MM.1S (cell line): Measurements from ENCODE around the gene TRIP4.

Experiments
- DNase-seq: peaks from one replicate; pipeline ENCODE4 v3.0.0-alpha.2; 2015
- H2AFZ ChIP-seq: fragments of 300-600 bp; sonication (generic); 2 replicates; pipeline ENCODE4 v1.6.0; 2016; ENCODE audit warnings: antibody characterized with exemption, low read length
- H3F3A ChIP-seq: fragments of 300-600 bp; sonication (generic); 2 replicates; pipeline ENCODE4 v1.6.1; 2016; ENCODE audit warnings: mild to moderate bottlenecking, antibody characterized with exemption, low read length, moderate library complexity, mixed read lengths; ENCODE audit not compliant: insufficient read depth
- H3K27ac ChIP-seq: fragments of 300-600 bp; sonication (generic); 2 replicates; pipeline ENCODE4 v1.5.1; 2016; ENCODE audit warnings: mild to moderate bottlenecking, low read length
- H3K27me3 ChIP-seq: fragments of 300-600 bp; sonication (generic); replicated peaks from 2 replicates; pipeline ENCODE4 v1.6.0; 2016; ENCODE audit warnings: low read length; ENCODE audit not compliant: insufficient read depth
- H3K36me3 ChIP-seq: fragments of 300-600 bp; sonication (generic); replicated peaks from 2 replicates; pipeline ENCODE4 v1.6.1; 2016; ENCODE audit warnings: mild to moderate bottlenecking, low read length, mixed read lengths; ENCODE audit not compliant: insufficient read depth
- H3K4me1 ChIP-seq: fragments of 300-600 bp; sonication (generic); 2 replicates; pipeline ENCODE4 v1.6.1; 2016; ENCODE audit warnings: low read length, mixed read lengths
- H3K4me2 ChIP-seq: fragments of 300-600 bp; sonication (generic); 2 replicates; pipeline ENCODE4 v1.6.0; 2016; ENCODE audit warnings: low read depth, low read length
- H3K4me3 ChIP-seq: fragments of 300-600 bp; sonication (generic); 2 replicates; pipeline ENCODE4 v1.5.1; 2016; ENCODE audit warnings: low read length, mixed read lengths
- H3K79me2 ChIP-seq: fragments of 300-600 bp; sonication (generic); 2 replicates; pipeline ENCODE4 v1.6.1; 2016; ENCODE audit warnings: mixed run types, low read length, mixed read lengths
- H3K9ac ChIP-seq: fragments of 300-600 bp; sonication (generic); 2 replicates; pipeline ENCODE4 v1.6.1; 2016; ENCODE audit warnings: low read length, mixed read lengths
- H3K9me2 ChIP-seq: fragments of 300-600 bp; sonication (generic); replicated peaks from 2 replicates; pipeline ENCODE4 v1.6.1; 2016; ENCODE audit warnings: mild to moderate bottlenecking, low read length, mixed read lengths; ENCODE audit not compliant: insufficient read depth
- H3K9me3 ChIP-seq: fragments of 300-600 bp; sonication (generic); replicated peaks from 2 replicates; pipeline ENCODE4 v1.6.1; 2016; ENCODE audit warnings: mild to moderate bottlenecking, low read length, mixed read lengths; ENCODE audit not compliant: insufficient read depth
- H4K20me1 ChIP-seq: fragments of 300-600 bp; sonication (generic); 2 replicates; pipeline ENCODE4 v1.6.1; 2016; ENCODE audit warnings: mild to moderate bottlenecking, low read length, moderate library complexity, mixed read lengths; ENCODE audit not compliant: insufficient read depth
- CTCF ChIP-seq: fragments of 300-600 bp; sonication (generic); IDR thresholded peaks from 2 replicates; pipeline ENCODE4 v1.5.1; 2016; ENCODE audit warnings: antibody characterized with exemption, low read length, mixed read lengths
- EZH2 ChIP-seq: fragments of 300-600 bp; sonication (generic); optimal IDR thresholded peaks from 2 replicates; pipeline ENCODE3; 2017; ENCODE audit warnings: low read depth, mild to moderate bottlenecking, antibody characterized with exemption, low read length, mixed read lengths
- EZH2phosphoT487 ChIP-seq: fragments of 300-600 bp; sonication (generic); IDR thresholded peaks from 2 replicates; pipeline ENCODE4 v1.6.1; 2018; ENCODE audit warnings: antibody characterized with exemption, low read length

TRIP4 gene

GRCh38 chr15:64480891-64481290 is 93.3 kb downstream of the TRIP4 start:
- Histone ChIP-seq H3K4me3 (no peak overlapping the region), H3K9me2 (no peaks in the 10 kb centered on the region), H3K27me3 (no peaks in the 10 kb centered on the region), H3F3A (no peaks in the 10 kb centered on the region), H3K36me3 (no peaks in the 10 kb centered on the region), H3K4me2 (no peak overlapping the region), H2AFZ (no peak overlapping the region), H3K9me3 (no peaks in the 10 kb centered on the region), H3K27ac (no peak overlapping the region), H3K4me1 (no peaks in the 10 kb centered on the region), H4K20me1 (no peaks in the 10 kb centered on the region), H3K79me2 (peaks cover 2% of the 10 kb centered on the region; the same call in 1 of the 2 replicates), H3K9ac (no peak overlapping the region)
- TF ChIP-seq EZH2 (no peak), EZH2phosphoT487 (no peak), CTCF (no peak)
- DNase-seq, result no peak

- TF ChIP-seq EZH2, result no peak
- no peak for TF ChIP-seq CTCF
- no peak for TF ChIP-seq EZH2phosphoT487
- no peak for DNase-seq
- H3K9me2 ChIP-seq, result no peaks in the 10 kb centered on the region
- H3K9me3 ChIP-seq, result no peaks in the 10 kb centered on the region
- H3F3A ChIP-seq, result no peaks in the 10 kb centered on the region
- H3K27ac ChIP-seq, result no peak overlapping the region
- H3K4me2 ChIP-seq, result no peak overlapping the region
- no peaks in the 10 kb centered on the region for H4K20me1 ChIP-seq
- H3K4me1 ChIP-seq, result no peaks in the 10 kb centered on the region
- H3K9ac ChIP-seq, result no peak overlapping the region
- H3K79me2 ChIP-seq, result no peaks in the 10 kb centered on the region
- H3K27me3 ChIP-seq, result no peaks in the 10 kb centered on the region
- H3K36me3 ChIP-seq, result no peaks in the 10 kb centered on the region
- no peak overlapping the region for H3K4me3 ChIP-seq
- H2AFZ ChIP-seq, result no peak overlapping the region
Measured at GRCh38 chr15:64483749-64484148, 96.1 kb downstream of the TRIP4 start.

- H3K27me3 ChIP-seq, result no peaks in the 10 kb centered on the region
- no peak overlapping the region for H3K4me3 ChIP-seq
- no peaks in the 10 kb centered on the region for H3K4me1 ChIP-seq
- no peak overlapping the region for H3K27ac ChIP-seq
- no peak overlapping the region for H3K9ac ChIP-seq
- no peaks in the 10 kb centered on the region for H4K20me1 ChIP-seq
- H3F3A ChIP-seq, result no peaks in the 10 kb centered on the region
- no peaks in the 10 kb centered on the region for H3K9me2 ChIP-seq
- no peaks in the 10 kb centered on the region for H3K36me3 ChIP-seq
- H3K4me2 ChIP-seq, result no peak overlapping the region
- DNase-seq, result no peak
- TF ChIP-seq EZH2 (no peak), EZH2phosphoT487 (no peak), CTCF (no peak)
- no peaks in the 10 kb centered on the region for H3K9me3 ChIP-seq
- H3K79me2 ChIP-seq, result no peaks in the 10 kb centered on the region
- no peak overlapping the region for H2AFZ ChIP-seq
Measured at GRCh38 chr15:64485796-64486195, 98.2 kb downstream of the TRIP4 start.
